ENCODE measurements around the gene TUSC2. TPM values are rescaled to one million over a fixed set of nuclear protein-coding genes. Genes with fewer than 3 reads are reported as not detected.

Gene TUSC2
- total and polyA plus RNA-seq, 2 of the 8 experiments (the other 6 are each of a cell fraction or from before 2014, with no cell fraction given) = 33.3 to 65.4 TPM

GRCh38 chr3:50322386-50323091 lies 5.5 kb downstream of the TUSC2 start, which contains the start of gene HYAL2:
TSS of gene HYAL2 (minus strand) at chr3:50322745. CDS start at chr3:50320489, 2,256 bp downstream.
- peak within 1 kb of the TSS; percentile 64 for H4K5ac ChIP-seq (ENCODE audit: insufficient read length, low read depth, low read length)
- H3K23me2 ChIP-seq (ENCODE audit: low read depth, low read length) = peaks cover 22% of the 10 kb centered on the region
- peak within 1 kb of the TSS; percentile 55 for H3K4ac ChIP-seq (replicated peaks; ENCODE audit: insufficient read length, low read depth, low read length)
- no peak within 1 kb of the TSS for H3K14ac ChIP-seq (ENCODE audit: insufficient read length)
- peak within 1 kb of the TSS; percentile 95 to 100 (median 98) for H3K9ac ChIP-seq (replicated peaks in 1 of 4; ENCODE audit: extremely low read depth in 1 of 4, low read depth in 3 of 4, low read length in 3 of 4)
- peak within 1 kb of the TSS; percentile 18 for H3K23ac ChIP-seq (ENCODE audit: insufficient read length)
- H2AK5ac ChIP-seq (ENCODE audit: low read depth, low read length) = no peak within 1 kb of the TSS
- peak within 1 kb of the TSS; percentile 100 for H3K27ac ChIP-seq (ENCODE audit: low read depth, low read length)
- POLR2A ChIA-PET (ENCODE audit: partially characterized antibody) = interaction anchor here (0.7 to 12.6 kb wide), 12 partner anchors 7 to 87 kb away, joined by 3 to 149 read pairs (median 8); partner anchors contain the start of genes GNAI2, HYAL1, HYAL3 and IFRD2
- peaks cover 0 to 33% of the 10 kb centered on the region in 2 experiments; a peak in 3 of 4 replicates for H3K79me2 ChIP-seq (ENCODE audit: control insufficient read depth in 1 of 2, insufficient read depth in 2 of 2, low read length in 2 of 2)
- H3K56ac ChIP-seq (replicated peaks; ENCODE audit: insufficient read length, low read depth, low read length) = peak within 1 kb of the TSS; percentile 84
- WGBS, 2 experiments (ENCODE audit: extremely low coverage in 1 of 2, insufficient coverage in 1 of 2, insufficient read length in 1 of 2, insufficient replicate concordance in 2 of 2, low coverage in 1 of 2, low lambda C conversion rate in 2 of 2, missing lambda C conversion rate in 1 of 2) = 7% methylated on average over 18 of the region's 31 CpGs; no CpG with 5 or more reads in 1 of the 2 experiments
- peaks cover 22% of the 10 kb centered on the region for H3K79me1 ChIP-seq (ENCODE audit: low read depth, low read length)
- H4K91ac ChIP-seq (replicated peaks; ENCODE audit: insufficient read length, low read length) = peak within 1 kb of the TSS; percentile 91
- peak within 1 kb of the TSS; percentile 97 for H3K18ac ChIP-seq (ENCODE audit: extremely low read depth, low read length)
- H2BK15ac ChIP-seq (ENCODE audit: low read length) = peak within 1 kb of the TSS; percentile 88; the same call in 1 of the 2 replicates
- H2BK12ac ChIP-seq (ENCODE audit: low read depth, low read length) = peak within 1 kb of the TSS; percentile 92
- H3K9me3 ChIP-seq (ENCODE audit: insufficient read depth in 2 of 2, low read depth in 1 of 2, low read length in 1 of 2) = no peaks in the 10 kb centered on the region
- H4K20me1 ChIP-seq (replicated peaks in 1 of 2; ENCODE audit: control insufficient read depth in 1 of 2, insufficient read depth in 2 of 2, low read length in 2 of 2) = peaks cover 11 to 25% of the 10 kb centered on the region in 2 experiments
- peak within 1 kb of the TSS; percentile 36; the same call in 1 of the 2 replicates for H4K8ac ChIP-seq (ENCODE audit: extremely low read depth, insufficient read depth, low read length)
- H3K4me3 ChIP-seq (ENCODE audit: extremely low read depth in 1 of 4, insufficient read depth in 2 of 4, low read depth in 3 of 4, low read length in 4 of 4) = peak within 1 kb of the TSS; percentile 89 to 96 (median 94)
- peak within 1 kb of the TSS; percentile 72; the same call in 1 of the 2 replicates for H2BK20ac ChIP-seq (ENCODE audit: low read length)
- CTCF ChIA-PET (ENCODE audit: partially characterized antibody) = interaction anchor here (0.8 to 7.5 kb wide), 17 partner anchors 7 to 131 kb away, joined by 3 to 75 read pairs (median 11); partner anchors contain the start of genes GNAT1, HYAL1, IFRD2 and LSMEM2
- H2AFZ ChIP-seq (ENCODE audit: low read length) = peak within 1 kb of the TSS; percentile 29; the same call in 1 of the 2 replicates
- DNase-seq (ENCODE audit: low read depth in 1 of 2, low spot score in 2 of 2) (peak in 1 of 2 experiments; percentile 76), FAIRE-seq (no peak)
- peak within 1 kb of the TSS; percentile 26 for H2BK120ac ChIP-seq (replicated peaks; ENCODE audit: low read depth, low read length)
- H3K27me3 ChIP-seq (replicated peaks in 1 of 4; ENCODE audit: control insufficient read depth in 3 of 4, extremely low read depth in 1 of 4, insufficient read depth in 3 of 4, low read length in 3 of 4) = no peaks in the 10 kb centered on the region
- H3K36me3 ChIP-seq (ENCODE audit: control insufficient read depth in 2 of 4, insufficient read depth in 4 of 4, low read length in 3 of 4) = peaks cover 22 to 30% (median 26%) of the 10 kb centered on the region in 4 experiments
- H3K4me1 ChIP-seq (replicated peaks in 1 of 4; ENCODE audit: control insufficient read depth in 3 of 4, insufficient read depth in 4 of 4, low read length in 3 of 4) = peaks cover 0 to 40% (median 21%) of the 10 kb centered on the region in 4 experiments; a peak in 6 of 7 replicates
- H3K4me2 ChIP-seq (ENCODE audit: insufficient read depth in 1 of 2, low read depth in 2 of 2, low read length in 2 of 2) = peak within 1 kb of the TSS; percentile 97
- peak within 1 kb of the TSS; percentile 99 for H2BK5ac ChIP-seq (ENCODE audit: low read depth, low read length)
- TF ChIP-seq EZH2 (IDR thresholded peaks at IDR 0.05; ENCODE audit: low read depth, low read length, severe bottlenecking) (no peak), NRF1 (IDR thresholded peaks at IDR 0.05; ENCODE audit: low read depth, low read length) (no peak), TAF7 (optimal IDR thresholded peaks at IDR 0.05; ENCODE audit: borderline replicate concordance, low read depth, low read length) (no peak), PHF8 (conservative IDR thresholded peaks at IDR 0.05; ENCODE audit: low read depth, low read length) (peak; percentile 38; the same call in 1 of the 2 replicates), JUND (IDR thresholded peaks at IDR 0.05; ENCODE audit: low read length) (no peak), BRCA1 (IDR thresholded peaks at IDR 0.05; ENCODE audit: low read depth, low read length) (no peak), SAP30 (IDR thresholded peaks at IDR 0.05; ENCODE audit: insufficient read depth, insufficient replicate concordance, low read length) (peak; percentile 12), KDM4A (IDR thresholded peaks at IDR 0.05; ENCODE audit: low read depth, low read length, severe bottlenecking) (peak; percentile 35)
